Ectodermal cell (in vitro differentiated cells): ENCODE measurements around the gene MYH13.

Experiments
- H3K27ac ChIP-seq: 2 replicates; pipeline ENCODE4 v1.7.0; 2013; ENCODE audit warnings: mild to moderate bottlenecking, low read depth, low read length; ENCODE audit not compliant: insufficient read depth, poor library complexity, severe bottlenecking
- H3K27me3 ChIP-seq: 2 replicates; pipeline ENCODE4 v1.7.0; 2013; ENCODE audit warnings: mild to moderate bottlenecking, low read length; ENCODE audit not compliant: insufficient read depth, control insufficient read depth, poor library complexity, severe bottlenecking
- H3K36me3 ChIP-seq: one replicate; pipeline ENCODE4 v1.7.0; 2013; ENCODE audit warnings: low read length; ENCODE audit not compliant: control insufficient read depth, insufficient read depth
- H3K4me1 ChIP-seq: one replicate; pipeline ENCODE4 v1.7.0; 2013; ENCODE audit warnings: low read length; ENCODE audit not compliant: control insufficient read depth, insufficient read depth
- H3K4me3 ChIP-seq: 2 replicates; pipeline ENCODE4 v1.7.0; 2013; ENCODE audit warnings: low read depth, low read length, control low read depth; ENCODE audit not compliant: insufficient read depth
- H3K9me3 ChIP-seq: 2 replicates; pipeline ENCODE4 v1.7.0; 2013; ENCODE audit warnings: mild to moderate bottlenecking, low read length, moderate library complexity; ENCODE audit not compliant: control insufficient read depth
- WGBS, 2 experiments: methylation state at CpG; one replicate each; pipeline ENCODE4 v1.1.7; 2013; ENCODE audit warnings: missing lambda C conversion rate in 2 of 2; 5-methylcytosine and 5-hydroxymethylcytosine counted together

Gene MYH13

DNA sequence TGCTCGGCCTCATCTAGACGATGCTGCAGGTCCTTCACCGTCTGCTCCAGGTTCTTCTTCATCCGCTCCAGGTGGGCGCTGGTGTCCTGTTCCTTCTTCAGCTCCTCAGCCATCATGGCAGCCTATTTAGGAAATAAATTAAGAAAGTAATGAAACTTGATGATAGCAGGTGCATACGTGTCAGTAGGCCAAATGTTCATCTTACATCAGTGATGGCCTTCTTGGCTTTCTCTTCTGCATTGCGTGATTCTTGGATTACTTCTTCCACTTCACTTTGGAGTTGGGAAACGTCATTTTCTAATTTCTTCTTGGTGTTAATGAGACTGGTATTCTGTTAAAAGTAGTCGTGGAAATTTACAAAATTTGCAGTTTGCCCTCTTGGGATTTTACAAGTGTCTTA, 20.1 kb upstream of the MYH13 start:
- Histone ChIP-seq H3K9me3 (no peaks in the 10 kb centered on the region), H3K4me3 (no peak overlapping the region), H3K4me1 (no peaks in the 10 kb centered on the region), H3K27ac (no peak overlapping the region), H3K36me3 (no peaks in the 10 kb centered on the region), H3K27me3 (no peaks in the 10 kb centered on the region)
- 87 to 90% methylated on average over 9 of the region's 9 CpGs for WGBS, 2 experiments

DNA sequence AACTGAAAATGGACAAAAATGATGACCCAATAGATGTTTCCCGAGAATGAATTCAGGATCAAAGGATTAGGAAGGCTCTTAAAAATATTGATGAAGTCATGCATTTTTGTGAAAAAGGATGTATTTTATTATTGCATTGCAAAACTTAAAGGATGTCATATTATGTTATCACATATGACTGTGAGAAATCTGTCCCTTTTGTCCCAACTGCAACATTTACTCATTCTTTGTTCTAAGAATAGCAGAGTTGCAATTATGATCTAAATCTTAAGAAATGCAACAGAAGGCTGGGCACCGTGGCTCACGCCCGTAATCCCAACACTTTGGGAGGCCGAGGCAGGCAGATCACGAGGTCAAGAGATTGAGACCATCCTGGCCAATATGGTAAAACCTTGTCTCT, 13.1 kb upstream of the MYH13 start:
- Histone ChIP-seq H3K4me1 (no peaks in the 10 kb centered on the region), H3K27ac (no peak overlapping the region), H3K9me3 (no peaks in the 10 kb centered on the region), H3K27me3 (no peaks in the 10 kb centered on the region), H3K4me3 (no peak overlapping the region), H3K36me3 (no peaks in the 10 kb centered on the region)
- WGBS, 2 experiments: 85 to 90% methylated on average over 6 of the region's 6 CpGs

DNA sequence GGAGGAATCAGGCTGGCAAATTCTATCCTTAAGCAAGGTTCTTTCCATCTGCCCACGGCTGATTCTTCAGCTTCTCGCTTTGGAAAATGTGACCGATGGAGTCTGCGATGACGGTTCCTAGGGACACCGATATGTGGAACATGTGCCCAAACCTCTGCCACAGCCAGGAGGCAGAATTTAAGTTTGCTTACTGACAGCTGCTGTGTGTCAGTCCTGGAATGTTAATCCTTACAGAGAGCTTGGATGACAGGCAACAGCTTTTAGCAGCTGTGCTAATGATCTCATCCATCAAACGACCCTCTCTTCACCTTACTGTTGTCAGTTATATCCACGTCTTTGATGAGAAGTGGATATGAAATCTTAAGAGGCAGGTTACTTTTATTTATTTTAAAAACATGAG, 11.4 kb upstream of the MYH13 start:
- H3K27ac ChIP-seq: no peak overlapping the region
- H3K4me3 ChIP-seq: no peak overlapping the region
- no peaks in the 10 kb centered on the region for H3K36me3 ChIP-seq
- H3K9me3 ChIP-seq: no peaks in the 10 kb centered on the region
- H3K27me3 ChIP-seq: no peaks in the 10 kb centered on the region
- WGBS, 2 experiments: 82 to 88% methylated on average over 6 to 7 of the region's 8 CpGs
- H3K4me1 ChIP-seq: peaks cover 8% of the 10 kb centered on the region

DNA sequence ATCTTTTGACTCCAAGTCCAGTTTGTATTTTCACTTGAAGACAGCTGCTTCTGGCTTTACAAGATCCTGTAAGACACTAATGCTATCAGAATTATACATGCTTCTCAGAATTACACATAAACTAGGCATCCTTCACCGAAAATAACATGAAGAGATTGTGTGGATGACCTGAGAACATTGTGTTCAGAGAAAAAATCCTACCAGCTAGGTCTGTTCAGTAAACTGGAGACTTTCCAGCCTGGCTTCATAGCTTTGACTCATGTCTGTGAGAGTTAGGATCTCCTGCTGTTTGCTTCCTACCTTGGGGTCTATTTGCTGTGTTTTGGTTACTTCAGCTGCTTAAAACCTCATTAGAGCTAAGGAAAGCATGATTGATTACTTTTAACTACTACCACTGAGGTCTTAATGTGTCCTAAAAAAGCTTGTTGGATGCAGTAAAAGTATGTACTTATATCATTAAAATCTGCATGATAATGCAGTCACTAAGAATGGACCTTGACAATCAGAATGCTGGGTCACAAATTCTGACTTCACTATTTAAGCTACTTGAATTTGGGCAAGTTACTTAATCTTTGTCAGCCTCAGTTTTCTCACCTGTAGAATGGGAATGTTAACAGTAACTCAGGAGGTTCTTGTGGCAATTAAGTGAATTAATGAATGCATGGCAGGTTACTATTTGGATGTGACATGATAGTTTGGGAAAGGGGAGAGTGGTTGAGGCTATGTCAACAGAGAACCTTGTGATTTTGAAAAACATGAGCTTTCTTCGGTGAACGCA, 8.0 kb upstream of the MYH13 start:
- no peaks in the 10 kb centered on the region for H3K27me3 ChIP-seq
- H3K4me3 ChIP-seq: no peak overlapping the region
- WGBS, 2 experiments: 94 to 97% methylated on average over 3 of the region's 3 CpGs
- H3K9me3 ChIP-seq: no peaks in the 10 kb centered on the region
- H3K27ac ChIP-seq: no peak overlapping the region
- no peaks in the 10 kb centered on the region for H3K36me3 ChIP-seq
- H3K4me1 ChIP-seq: peaks cover 8% of the 10 kb centered on the region

DNA sequence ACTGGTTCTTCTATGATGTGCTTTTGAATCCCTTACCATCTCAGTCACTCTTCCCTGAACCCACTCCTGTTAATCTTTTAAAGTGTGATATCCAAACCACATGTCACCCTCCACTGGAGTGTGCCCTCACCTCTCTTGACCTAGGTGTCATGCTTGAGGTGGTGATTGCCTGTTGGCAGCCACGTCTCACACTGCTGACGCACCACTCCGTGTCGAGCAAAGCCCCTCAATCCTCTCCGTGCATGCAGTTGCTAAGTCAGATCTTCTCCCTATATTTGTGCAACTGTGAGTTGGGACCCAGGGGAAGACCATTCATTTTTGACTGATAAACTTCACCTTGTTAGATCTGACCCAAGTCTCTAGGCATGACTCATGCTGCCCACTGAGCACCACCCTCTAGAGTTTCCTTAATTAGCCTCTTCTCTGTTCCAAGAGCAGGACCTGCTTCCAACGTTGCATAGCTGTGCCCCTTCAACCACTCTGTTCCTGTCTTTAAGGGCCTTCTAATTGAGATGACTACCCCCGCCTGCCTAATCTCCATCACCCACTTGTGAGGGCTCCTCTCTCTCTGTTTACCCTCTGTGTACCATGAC, 2.7 kb downstream of the MYH13 start:
- 89 to 93% methylated on average over 7 of the region's 7 CpGs for WGBS, 2 experiments
- Histone ChIP-seq H3K27me3 (no peaks in the 10 kb centered on the region), H3K4me1 (no peaks in the 10 kb centered on the region), H3K9me3 (no peaks in the 10 kb centered on the region), H3K4me3 (no peak overlapping the region), H3K27ac (no peak overlapping the region), H3K36me3 (no peaks in the 10 kb centered on the region)

DNA sequence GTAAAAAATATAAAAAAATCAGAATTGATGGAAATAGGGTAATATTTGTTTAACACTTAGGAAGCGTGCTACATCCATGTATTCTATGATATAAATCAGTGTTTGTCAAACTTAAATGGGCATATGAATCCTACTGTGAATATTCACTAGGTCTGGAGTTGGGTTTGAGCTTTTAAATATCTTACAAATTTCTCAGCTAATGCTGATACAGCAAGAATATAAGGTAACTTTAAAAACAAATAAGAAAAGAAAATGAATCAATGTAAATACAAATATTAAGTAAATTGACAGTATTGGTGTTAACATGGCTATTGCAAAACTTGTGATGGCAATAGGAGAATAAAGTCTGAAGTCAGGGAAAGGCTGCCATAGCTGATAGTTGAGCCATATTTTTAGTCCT, 3.6 kb downstream of the MYH13 start:
- H3K9me3 ChIP-seq: no peaks in the 10 kb centered on the region
- H3K4me1 ChIP-seq: no peaks in the 10 kb centered on the region
- 93 to 100% methylated on average over 1 of the region's 1 CpG for WGBS, 2 experiments
- H3K27me3 ChIP-seq: no peaks in the 10 kb centered on the region
- no peak overlapping the region for H3K4me3 ChIP-seq
- H3K27ac ChIP-seq: no peak overlapping the region
- H3K36me3 ChIP-seq: no peaks in the 10 kb centered on the region

DNA sequence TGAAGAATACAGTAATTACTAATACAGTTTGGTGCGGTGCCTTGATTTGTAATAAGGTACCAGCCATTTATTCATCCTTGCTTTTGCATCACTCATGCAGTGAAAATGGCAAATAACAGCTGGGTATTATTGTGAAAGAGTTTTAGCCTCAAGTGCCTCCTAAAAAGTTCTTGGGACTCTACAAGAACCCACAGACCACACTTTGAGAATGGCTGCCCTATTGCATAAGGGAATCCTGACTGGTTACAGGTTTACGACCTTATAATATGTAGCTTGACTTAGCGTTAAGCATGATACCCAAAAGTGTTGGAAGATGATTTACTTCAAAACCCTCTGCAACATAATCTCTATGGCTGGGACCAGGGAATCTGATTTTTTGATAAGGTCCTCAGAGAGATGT, 4.2 kb downstream of the MYH13 start:
- H3K9me3 ChIP-seq: no peaks in the 10 kb centered on the region
- WGBS, 2 experiments: 89 to 96% methylated on average over 3 of the region's 3 CpGs
- H3K4me3 ChIP-seq: no peak overlapping the region
- no peaks in the 10 kb centered on the region for H3K4me1 ChIP-seq
- no peaks in the 10 kb centered on the region for H3K36me3 ChIP-seq
- no peak overlapping the region for H3K27ac ChIP-seq
- no peaks in the 10 kb centered on the region for H3K27me3 ChIP-seq

DNA sequence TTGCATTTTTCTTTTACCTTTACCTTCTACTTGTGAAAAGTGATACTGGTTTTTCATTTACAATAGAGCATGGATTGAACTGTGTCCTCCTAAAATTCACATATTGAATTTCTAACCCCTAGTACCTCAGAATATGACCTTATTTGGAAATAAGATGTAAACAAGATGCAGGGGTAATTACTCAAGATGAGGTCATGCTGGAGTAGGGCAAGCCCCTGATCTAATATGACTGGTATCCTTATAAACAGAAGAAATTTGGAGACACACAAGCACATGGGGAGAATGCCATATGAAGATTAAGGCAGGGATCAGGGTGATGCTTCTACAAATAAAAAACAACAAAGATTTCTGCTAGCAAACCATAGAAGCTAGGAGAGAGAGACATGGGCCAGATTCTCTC, 12.2 kb downstream of the MYH13 start:
- H3K27me3 ChIP-seq: no peaks in the 10 kb centered on the region
- no peaks in the 10 kb centered on the region for H3K36me3 ChIP-seq
- no peaks in the 10 kb centered on the region for H3K4me1 ChIP-seq
- no peak overlapping the region for H3K27ac ChIP-seq
- no peaks in the 10 kb centered on the region for H3K9me3 ChIP-seq
- H3K4me3 ChIP-seq: no peak overlapping the region

DNA sequence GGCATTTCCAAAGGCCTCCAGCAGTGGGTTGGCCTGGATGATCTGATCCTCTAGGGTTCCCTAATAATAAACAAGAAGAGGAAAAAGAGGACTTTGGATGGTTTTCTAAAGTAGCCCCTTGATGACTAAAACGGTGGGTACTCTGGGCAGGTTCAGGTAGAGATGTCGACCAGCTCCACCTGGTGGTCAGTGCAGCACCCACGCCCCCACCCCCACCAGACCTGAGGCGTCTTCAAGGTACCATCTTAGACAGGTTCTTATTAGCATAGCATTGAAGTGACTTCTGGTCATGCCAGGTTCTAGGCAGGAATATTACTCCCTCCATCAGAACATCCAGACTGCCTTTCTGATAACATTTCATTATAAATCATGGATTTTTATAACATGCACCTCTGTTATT, 15.0 kb downstream of the MYH13 start:
- H3K9me3 ChIP-seq: no peaks in the 10 kb centered on the region
- 25 to 29% methylated on average over 4 of the region's 4 CpGs for WGBS, 2 experiments
- H3K27me3 ChIP-seq: no peaks in the 10 kb centered on the region
- H3K4me1 ChIP-seq: no peaks in the 10 kb centered on the region
- H3K4me3 ChIP-seq: no peak overlapping the region
- no peaks in the 10 kb centered on the region for H3K36me3 ChIP-seq
- H3K27ac ChIP-seq: no peak overlapping the region

DNA sequence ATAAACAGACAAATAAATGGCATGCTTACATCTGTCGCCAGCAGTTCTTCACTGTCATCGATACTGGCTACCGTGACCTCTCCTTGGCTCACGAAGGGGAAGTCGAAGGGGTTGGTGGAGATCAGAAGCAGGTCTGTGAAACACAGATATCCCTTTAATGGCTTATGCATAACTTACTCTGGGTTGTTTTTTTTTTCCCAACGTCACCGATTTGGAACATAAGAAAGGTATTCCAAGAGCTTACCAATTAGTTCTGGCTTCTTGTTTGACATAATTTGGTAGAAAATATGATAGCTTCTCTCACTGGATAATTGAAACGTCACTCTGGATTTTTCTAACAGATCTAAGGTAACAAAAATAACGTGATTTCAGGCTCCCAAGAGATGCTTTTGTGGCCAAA, 18.2 kb downstream of the MYH13 start:
- no peaks in the 10 kb centered on the region for H3K27me3 ChIP-seq

More for the DNA sequence above, 18.2 kb downstream of the MYH13 start:
- 89 to 94% methylated on average over 9 of the region's 9 CpGs for WGBS, 2 experiments
- Histone ChIP-seq H3K9me3 (no peaks in the 10 kb centered on the region), H3K36me3 (no peaks in the 10 kb centered on the region), H3K27ac (no peak overlapping the region), H3K4me3 (no peak overlapping the region), H3K4me1 (no peaks in the 10 kb centered on the region)
